BLaER1 treated with 17β-estradiol and CSF1 and Interleukin-3, amounts not matched to agents 10 nM and 100 nM (cell line): ENCODE measurements around the gene FCN3.

Experiments
- H3K27ac ChIP-seq, 11 experiments: shearing (Covaris generic); formaldehyde crosslinking; 2 replicates each; pipeline ENCODE4 v1.8.1; 2022
- H3K27me3 ChIP-seq, 11 experiments: shearing (Covaris generic); formaldehyde crosslinking; 2 replicates each; pipeline ENCODE4 v1.8.1; 2022
- H3K36me3 ChIP-seq, 11 experiments: shearing (Covaris generic); formaldehyde crosslinking; 2 replicates each; pipeline ENCODE4 v1.8.1; 2022
- H3K4me1 ChIP-seq, 10 experiments: shearing (Covaris generic); formaldehyde crosslinking; 2 replicates each; pipeline ENCODE4 v1.8.1; 2022
- H3K4me2 ChIP-seq, 11 experiments: shearing (Covaris generic); formaldehyde crosslinking; 2 replicates each; pipeline ENCODE4 v1.8.1; 2022
- H3K4me3 ChIP-seq, 10 experiments: shearing (Covaris generic); formaldehyde crosslinking; 2 replicates each; pipeline ENCODE4 v1.8.1; 2022
- H3K9ac ChIP-seq, 11 experiments: shearing (Covaris generic); formaldehyde crosslinking; 2 replicates each; pipeline ENCODE4 v1.8.1; 2022
- H3K9me3 ChIP-seq, 11 experiments: shearing (Covaris generic); formaldehyde crosslinking; replicated peaks in 1 of 11; 2 replicates each; pipeline ENCODE4 v1.8.1; 2022
- H4K20me1 ChIP-seq, 11 experiments: shearing (Covaris generic); formaldehyde crosslinking; 2 replicates each; pipeline ENCODE4 v1.8.1; 2022
- Cebpa-rat ChIP-seq, 11 experiments: shearing (Covaris generic); IDR thresholded peaks; 2 replicates each; pipeline ENCODE4 v1.8.1; 2022

Gene FCN3

DNA sequence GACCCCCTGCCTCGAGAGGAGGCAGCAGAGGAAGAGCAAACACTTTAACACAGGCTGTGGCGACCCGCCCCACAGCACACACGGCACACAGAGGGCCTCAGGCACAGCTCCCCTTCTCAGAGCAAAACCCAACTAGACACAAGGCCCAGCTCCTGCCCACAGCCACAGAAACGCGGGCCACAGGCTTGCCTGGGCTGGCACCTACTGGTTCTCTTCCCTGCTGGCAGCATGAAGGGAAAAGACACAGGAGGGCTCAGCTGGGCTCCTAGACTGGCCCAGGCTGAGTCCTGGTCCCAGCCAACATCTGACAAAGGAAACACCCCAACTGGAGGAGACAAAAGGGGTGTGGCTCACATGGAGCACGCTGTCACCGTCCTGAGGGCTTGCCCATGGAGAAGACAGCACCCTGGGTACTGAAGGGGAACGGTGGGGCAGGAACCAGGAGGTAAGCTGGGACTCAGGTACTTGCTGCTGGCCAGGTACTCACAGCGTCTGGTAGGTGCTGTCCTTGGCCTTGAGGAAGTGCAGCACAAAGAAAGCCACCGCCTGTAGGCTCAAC lies 5.0 kb upstream of the FCN3 start:
- Histone ChIP-seq H3K4me3 (no peak overlapping the region), H3K27me3 (no peaks in the 10 kb centered on the region), H4K20me1 (no peaks in the 10 kb centered on the region), H3K27ac (no peak overlapping the region), H3K9ac (peak overlapping the region in 2 of 11 experiments; percentile 5 to 9; a peak in 1 of 22 replicates), H3K4me2 (peak overlapping the region in 3 of 11 experiments; percentile 5 to 36 (median 30); a peak in 3 of 22 replicates), H3K4me1 (peaks cover 15 to 36% (median 22%) of the 10 kb centered on the region in 10 experiments), H3K36me3 (no peaks in the 10 kb centered on the region), H3K9me3 (no peaks in the 10 kb centered on the region)
- no peak for TF ChIP-seq Cebpa-rat (IDR thresholded peaks at IDR 0.05)

- H3K4me2 ChIP-seq = peak overlapping the region in 7 of 11 experiments; percentile 17 to 62 (median 25); a peak in 13 of 22 replicates
- H4K20me1 ChIP-seq = no peaks in the 10 kb centered on the region
- peak overlapping the region in 1 of 11 experiments; percentile 18; a peak in 2 of 22 replicates for H3K9ac ChIP-seq
- no peak overlapping the region for H3K4me3 ChIP-seq
- H3K36me3 ChIP-seq = no peaks in the 10 kb centered on the region
- no peaks in the 10 kb centered on the region for H3K27me3 ChIP-seq
- no peak overlapping the region for H3K27ac ChIP-seq
- peaks cover 17 to 45% (median 35%) of the 10 kb centered on the region in 10 experiments; a peak in 19 of 20 replicates for H3K4me1 ChIP-seq
- H3K9me3 ChIP-seq = no peaks in the 10 kb centered on the region
- TF ChIP-seq Cebpa-rat (IDR thresholded peaks at IDR 0.05) = no peak
These were observed 3.3 kb upstream of the FCN3 start for GRCh38 chr1:27377760-27378495.

GRCh38 chr1:27372808-27373690 lies 1.6 kb downstream of the FCN3 start:
- Histone ChIP-seq H3K27ac (peak overlapping the region in 3 of 11 experiments; percentile 5 to 40 (median 30); a peak in 2 of 22 replicates), H3K9ac (peak overlapping the region in 1 of 11 experiments; percentile 25; a peak in 1 of 22 replicates), H3K4me3 (no peak overlapping the region), H3K27me3 (no peaks in the 10 kb centered on the region), H3K9me3 (no peaks in the 10 kb centered on the region), H4K20me1 (no peaks in the 10 kb centered on the region), H3K4me1 (peaks cover 32 to 86% (median 74%) of the 10 kb centered on the region in 10 experiments), H3K4me2 (peak overlapping the region in 8 of 11 experiments; percentile 10 to 97 (median 52); a peak in 11 of 22 replicates), H3K36me3 (no peaks in the 10 kb centered on the region)
- TF ChIP-seq Cebpa-rat (IDR thresholded peaks at IDR 0.05) = no peak

- Histone ChIP-seq H3K27me3 (no peaks in the 10 kb centered on the region), H3K9ac (no peak overlapping the region; a peak in 1 of 22 replicates), H3K27ac (no peak overlapping the region), H3K4me2 (peak overlapping the region in 10 of 11 experiments; percentile 10 to 97 (median 46); a peak in 15 of 22 replicates), H3K4me1 (peaks cover 34 to 86% (median 76%) of the 10 kb centered on the region in 10 experiments), H3K4me3 (no peak overlapping the region), H3K36me3 (no peaks in the 10 kb centered on the region), H3K9me3 (no peaks in the 10 kb centered on the region), H4K20me1 (no peaks in the 10 kb centered on the region)
- TF ChIP-seq Cebpa-rat (IDR thresholded peaks at IDR 0.05) = no peak
These were observed 2.4 kb downstream of the FCN3 start for GRCh38 chr1:27372022-27372807.

DNA sequence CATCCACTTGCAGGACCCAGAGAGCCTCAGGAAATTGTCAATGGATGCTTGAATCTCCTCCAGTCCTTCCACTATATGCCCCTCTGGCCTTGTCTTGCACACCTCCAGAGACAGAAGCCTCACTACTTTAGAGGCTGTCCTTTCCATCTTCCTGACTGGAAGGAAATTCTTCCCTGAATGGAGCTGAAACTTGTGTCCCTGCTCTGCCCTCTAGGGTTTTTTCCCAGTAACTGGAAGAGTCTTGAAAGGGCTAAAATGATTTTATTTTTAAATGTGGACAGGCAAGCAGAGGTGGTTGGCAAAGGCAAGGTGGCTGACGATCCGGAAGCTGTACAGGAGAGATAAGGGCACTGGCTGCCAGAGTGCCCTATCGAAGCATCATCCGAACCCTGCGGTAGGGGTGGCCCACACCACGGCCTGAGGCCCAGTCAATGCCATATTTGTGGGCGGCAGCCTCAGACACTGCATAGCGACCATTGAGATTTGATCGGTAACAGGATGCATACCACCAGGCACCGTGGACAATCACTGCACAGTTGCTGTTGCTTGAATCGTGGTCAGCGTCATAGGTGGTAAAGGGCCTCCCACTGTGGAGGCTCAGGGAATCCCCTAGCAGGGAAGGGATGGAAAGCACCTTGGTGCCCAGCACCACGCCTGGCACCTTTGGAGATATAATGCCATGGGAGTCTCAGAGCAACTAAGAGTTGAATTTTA lies 5.6 kb downstream of the FCN3 start:
- H3K4me2 ChIP-seq = peak overlapping the region; percentile 35 to 100 (median 90)

DNA sequence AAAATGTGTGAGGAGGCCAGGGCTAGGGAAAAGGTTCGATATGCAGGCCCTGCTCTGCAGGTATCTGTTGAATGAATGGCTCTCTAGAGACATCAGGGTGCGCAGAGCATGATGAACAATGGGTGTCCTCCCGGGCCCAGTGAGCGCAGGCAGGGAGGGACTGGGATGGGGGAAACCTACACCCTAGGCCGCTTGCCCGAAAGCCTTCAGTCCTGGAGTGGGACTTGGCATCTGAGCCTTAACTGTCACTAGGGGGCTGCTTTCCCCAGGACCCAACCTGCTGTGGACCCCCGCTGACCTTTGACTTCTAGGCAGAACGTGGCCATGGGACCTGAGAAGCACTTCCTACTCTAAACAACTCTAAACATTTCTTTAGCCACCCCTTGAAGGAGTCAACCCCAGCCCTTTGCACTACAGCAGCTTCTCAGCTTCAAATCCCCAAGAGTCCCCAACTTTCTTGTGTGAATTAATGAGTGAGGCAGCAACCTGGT lies 7.4 kb downstream of the FCN3 start:
- TF ChIP-seq Cebpa-rat (IDR thresholded peaks at IDR 0.05) = no peak
- peaks cover 0 to 24% (median 0%) of the 10 kb centered on the region in 11 experiments; a peak in 5 of 22 replicates for H3K36me3 ChIP-seq
- H3K9me3 ChIP-seq = no peaks in the 10 kb centered on the region
- H3K4me3 ChIP-seq = peak overlapping the region; percentile 65 to 84 (median 70); a peak in 18 of 20 replicates
- H3K9ac ChIP-seq = peak overlapping the region in 9 of 11 experiments; percentile 76 to 87 (median 83); a peak in 19 of 22 replicates
- H3K4me2 ChIP-seq = peak overlapping the region; percentile 88 to 100 (median 96)
- H3K27me3 ChIP-seq = no peaks in the 10 kb centered on the region
- peaks cover 52 to 84% (median 76%) of the 10 kb centered on the region in 10 experiments for H3K4me1 ChIP-seq
- H3K27ac ChIP-seq = peak overlapping the region in 8 of 11 experiments; percentile 73 to 88 (median 77); a peak in 13 of 22 replicates
- peaks cover 0 to 6% (median 0%) of the 10 kb centered on the region in 11 experiments; a peak in 1 of 22 replicates for H4K20me1 ChIP-seq

More for the DNA sequence above, 5.6 kb downstream of the FCN3 start:
- H3K36me3 ChIP-seq = 0 out of 22 replicates have a peak, but pooled peaks cover 0 to 6% (median 0%) of the 10 kb centered on the region in 11 experiments
- no peaks in the 10 kb centered on the region for H3K27me3 ChIP-seq
- H3K4me3 ChIP-seq = no peak overlapping the region
- H3K27ac ChIP-seq = peak overlapping the region in 8 of 11 experiments; percentile 29 to 60 (median 50); a peak in 13 of 22 replicates
- peaks cover 51 to 93% (median 83%) of the 10 kb centered on the region in 10 experiments for H3K4me1 ChIP-seq
- H3K9ac ChIP-seq = peak overlapping the region in 5 of 11 experiments; percentile 1 to 33 (median 21); a peak in 7 of 22 replicates
- peaks cover 0 to 6% (median 0%) of the 10 kb centered on the region in 11 experiments; a peak in 1 of 22 replicates for H4K20me1 ChIP-seq
- 0 out of 22 replicates have a peak, but pooled peaks of 2 of the 11 experiments have one; percentile 8 to 13 for TF ChIP-seq Cebpa-rat (IDR thresholded peaks at IDR 0.05)
- no peaks in the 10 kb centered on the region for H3K9me3 ChIP-seq
